Mucosa of stomach (tissue), 1 donor: ENCODE results near the gene TSTD1.
"Not testable (repeated sequence)": the region's sequence is repeated elsewhere in the genome, so short reads cannot be mapped to it uniquely, and the experiment has no call there.

Experiments
- H3K27me3 ChIP-seq: one replicate; pipeline ENCODE4 v1.7.0; 2013; ENCODE audit warnings: mild to moderate bottlenecking, low read length; ENCODE audit not compliant: control insufficient read depth, insufficient read depth
- H3K36me3 ChIP-seq: one replicate; pipeline ENCODE4 v1.7.0; 2013; ENCODE audit warnings: low read length; ENCODE audit not compliant: control insufficient read depth, insufficient read depth
- H3K4me1 ChIP-seq: one replicate; pipeline ENCODE4 v1.7.0; 2013; ENCODE audit warnings: mild to moderate bottlenecking, low read length; ENCODE audit not compliant: control insufficient read depth, insufficient read depth
- H3K4me3 ChIP-seq: one replicate; pipeline ENCODE4 v1.7.0; 2013; ENCODE audit warnings: low read length
- H3K9ac ChIP-seq: one replicate; pipeline ENCODE4 v1.7.0; 2013; ENCODE audit warnings: mild to moderate bottlenecking, low read length, moderate library complexity
- H3K9me3 ChIP-seq: one replicate; pipeline ENCODE4 v1.7.0; 2013; ENCODE audit warnings: mild to moderate bottlenecking, low read length, moderate library complexity; ENCODE audit not compliant: control insufficient read depth
- donor health status: Pancreatic carcinoma.

The TSTD1 gene

DNA sequence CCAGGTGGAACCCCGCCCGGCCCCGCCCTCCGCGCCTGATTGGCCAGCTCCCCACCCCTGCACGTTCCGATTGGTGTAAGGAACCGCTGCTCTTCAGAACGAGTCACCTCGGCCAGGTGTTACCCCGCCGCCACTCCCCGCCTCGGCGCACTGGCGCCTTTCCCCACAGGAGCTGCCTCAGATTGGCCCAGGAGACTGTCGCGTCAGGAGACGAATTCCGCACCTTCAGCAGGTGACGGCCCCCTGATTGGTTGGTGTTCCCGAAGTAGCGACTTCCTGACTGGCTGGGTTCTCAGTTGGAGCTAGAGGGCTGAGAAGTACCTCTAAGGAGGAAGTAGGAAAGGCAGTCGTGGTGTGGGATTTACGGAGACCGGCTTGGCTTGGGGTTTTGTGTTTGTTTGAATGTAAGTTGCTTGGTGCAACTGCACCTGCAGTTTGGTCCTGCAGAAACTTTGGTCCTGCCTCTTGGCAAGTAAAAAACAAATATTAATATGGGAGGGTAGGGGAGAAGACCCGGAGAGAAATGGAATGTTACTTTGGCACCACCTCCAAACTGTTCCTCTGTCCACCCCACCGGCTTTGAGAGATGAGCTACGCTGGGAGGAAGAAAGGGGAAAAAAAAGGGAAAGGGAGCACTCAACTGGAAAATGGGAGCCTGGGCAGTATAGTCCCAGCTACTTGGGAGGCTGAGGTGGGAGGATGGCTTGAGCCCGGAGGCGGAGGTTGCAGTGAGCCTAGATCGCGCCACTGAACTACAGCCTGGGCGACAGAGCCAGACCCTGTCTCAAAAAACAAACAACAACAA is 17.4 kb downstream of the TSTD1 start:
- no peaks in the 10 kb centered on the region for H3K27me3 ChIP-seq
- no peaks in the 10 kb centered on the region for H3K9me3 ChIP-seq
- H3K36me3 ChIP-seq = no peaks in the 10 kb centered on the region
- peak overlapping the region; percentile 97 for H3K4me3 ChIP-seq
- H3K4me1 ChIP-seq = peaks cover 26% of the 10 kb centered on the region
- H3K9ac ChIP-seq = peak overlapping the region; percentile 96

DNA sequence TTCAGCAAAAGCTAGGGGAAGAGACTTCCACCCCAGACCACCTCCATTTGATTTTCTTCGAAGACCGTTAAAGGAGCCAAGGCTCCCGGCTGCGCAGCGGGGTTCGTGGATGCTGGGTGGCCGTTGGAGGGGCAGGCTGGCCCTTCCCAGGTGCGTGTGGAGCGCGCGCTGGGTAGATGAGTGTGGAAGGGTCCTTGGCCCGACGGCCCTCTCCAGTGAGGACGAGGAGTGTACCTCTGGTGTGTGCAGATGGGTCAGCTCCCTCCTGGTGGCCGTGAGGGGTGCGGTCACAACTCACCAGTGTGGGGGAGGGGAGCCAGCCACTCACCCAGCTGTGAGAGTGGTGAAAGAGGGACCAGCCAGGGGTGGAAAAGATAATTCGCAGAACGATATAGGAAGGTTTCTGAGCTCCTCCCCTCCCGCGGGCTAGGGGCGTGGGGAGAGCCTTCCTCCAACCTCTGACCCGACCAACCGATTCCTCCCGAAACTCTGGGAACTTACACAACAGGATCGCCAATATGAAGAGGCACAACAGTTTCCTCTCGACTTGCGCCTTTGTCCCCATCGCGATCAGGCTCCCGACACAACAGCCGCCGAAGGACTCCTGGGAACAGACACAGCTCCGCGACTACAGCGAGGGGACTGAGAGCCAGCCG is 18.1 kb downstream of the TSTD1 start, which contains the start of gene F11R:
F11R (minus strand) TSS at position 644 of the 656 bp plus-strand sequence; CDS start at position 565, 79 bp downstream.
- H3K9ac ChIP-seq = peak within 1 kb of the TSS; percentile 96
- no peaks in the 10 kb centered on the region for H3K27me3 ChIP-seq
- no peaks in the 10 kb centered on the region for H3K9me3 ChIP-seq
- no peaks in the 10 kb centered on the region for H3K36me3 ChIP-seq
- peak within 1 kb of the TSS; percentile 97 for H3K4me3 ChIP-seq
- H3K4me1 ChIP-seq = peaks cover 26% of the 10 kb centered on the region

DNA sequence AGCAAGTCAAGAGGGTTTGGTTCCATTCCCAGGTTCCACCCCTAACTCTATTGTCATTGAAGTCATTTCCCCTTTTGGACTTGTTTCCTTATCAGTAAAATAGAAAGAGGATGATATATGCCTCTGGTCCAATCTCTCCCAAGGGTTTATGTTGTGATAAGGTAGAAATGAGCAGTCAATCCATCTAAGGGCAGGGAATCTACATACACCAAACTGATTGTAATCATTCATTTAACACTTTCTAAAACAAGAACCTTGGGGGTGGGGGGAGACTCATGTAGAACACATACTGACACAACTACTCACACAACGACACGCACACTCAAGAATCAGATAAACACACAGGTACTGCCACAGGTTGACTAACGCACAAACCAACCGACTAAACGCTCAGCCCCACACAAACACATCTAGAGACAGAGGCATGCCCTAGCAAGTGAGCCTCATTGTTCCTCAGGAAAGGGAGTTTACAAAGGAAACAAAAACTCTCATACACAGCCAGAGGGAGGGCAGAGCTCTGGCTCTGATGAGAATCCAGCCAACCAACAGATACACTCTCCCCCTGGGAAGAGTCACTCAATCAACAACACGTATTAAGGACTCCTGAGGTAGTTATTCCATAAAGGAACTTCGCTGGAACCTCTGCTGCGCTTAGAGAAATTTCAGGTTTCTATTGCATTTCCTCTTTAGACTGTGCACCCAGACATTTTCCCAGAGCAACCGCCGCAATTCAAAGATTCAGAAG is 18.8 kb downstream of the TSTD1 start:
- no peaks in the 10 kb centered on the region for H3K9me3 ChIP-seq
- peak overlapping the region; percentile 96 for H3K9ac ChIP-seq
- H3K4me1 ChIP-seq = peaks cover 26% of the 10 kb centered on the region
- no peaks in the 10 kb centered on the region for H3K36me3 ChIP-seq
- no peaks in the 10 kb centered on the region for H3K27me3 ChIP-seq
- H3K4me3 ChIP-seq = peak overlapping the region; percentile 97

DNA sequence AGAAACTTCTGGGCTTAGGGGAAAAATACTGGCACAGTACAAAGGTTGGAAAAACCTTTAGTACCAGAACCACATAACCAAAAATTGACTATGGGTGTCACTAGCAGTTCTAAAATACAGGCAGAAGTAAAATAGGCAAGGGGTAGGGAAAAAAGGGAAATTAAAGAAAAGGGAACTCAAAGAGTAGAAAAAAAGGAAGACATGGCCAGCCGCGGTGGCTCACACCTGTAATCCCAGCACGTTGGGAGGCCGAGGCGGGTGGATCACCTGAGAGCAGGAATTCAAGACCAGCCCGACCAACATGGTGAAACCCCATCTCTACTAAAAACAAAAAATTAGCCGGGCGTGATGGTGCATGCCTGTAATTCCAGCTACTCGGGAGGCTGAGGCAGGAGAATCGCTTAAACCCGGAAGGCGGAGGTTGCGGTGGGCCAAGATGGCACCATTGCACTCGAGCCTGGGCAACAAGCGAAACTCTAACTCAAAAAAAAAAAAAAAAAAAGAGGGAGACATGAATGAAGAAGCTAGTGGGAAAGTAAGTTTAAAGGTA is 19.6 kb downstream of the TSTD1 start:
- H3K36me3 ChIP-seq, H3K9me3 ChIP-seq, H3K27me3 ChIP-seq, H3K4me3 ChIP-seq: not testable (repeated sequence)
- Histone ChIP-seq H3K9ac (peak overlapping the region; percentile 18), H3K4me1 (peaks cover 32% of the 10 kb centered on the region)

DNA sequence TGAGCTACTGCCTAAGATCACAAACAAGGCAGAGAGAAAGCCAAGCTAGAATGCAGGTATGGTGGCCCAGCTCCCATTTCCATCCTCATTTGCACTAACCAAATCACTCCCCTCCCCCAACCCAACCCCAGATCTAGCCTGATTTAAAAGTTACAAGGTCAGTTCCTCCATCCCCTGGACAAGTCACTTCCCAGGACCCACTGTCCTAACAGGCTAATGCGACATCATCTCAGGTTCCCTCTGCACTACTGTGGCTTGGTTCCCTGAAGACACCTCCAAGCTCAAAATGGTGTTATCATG is 20.2 kb downstream of the TSTD1 start:
- Histone ChIP-seq H3K27me3 (no peaks in the 10 kb centered on the region), H3K9ac (peak overlapping the region; percentile 18), H3K4me1 (peaks cover 34% of the 10 kb centered on the region), H3K9me3 (no peaks in the 10 kb centered on the region), H3K36me3 (no peaks in the 10 kb centered on the region), H3K4me3 (no peak overlapping the region)

DNA sequence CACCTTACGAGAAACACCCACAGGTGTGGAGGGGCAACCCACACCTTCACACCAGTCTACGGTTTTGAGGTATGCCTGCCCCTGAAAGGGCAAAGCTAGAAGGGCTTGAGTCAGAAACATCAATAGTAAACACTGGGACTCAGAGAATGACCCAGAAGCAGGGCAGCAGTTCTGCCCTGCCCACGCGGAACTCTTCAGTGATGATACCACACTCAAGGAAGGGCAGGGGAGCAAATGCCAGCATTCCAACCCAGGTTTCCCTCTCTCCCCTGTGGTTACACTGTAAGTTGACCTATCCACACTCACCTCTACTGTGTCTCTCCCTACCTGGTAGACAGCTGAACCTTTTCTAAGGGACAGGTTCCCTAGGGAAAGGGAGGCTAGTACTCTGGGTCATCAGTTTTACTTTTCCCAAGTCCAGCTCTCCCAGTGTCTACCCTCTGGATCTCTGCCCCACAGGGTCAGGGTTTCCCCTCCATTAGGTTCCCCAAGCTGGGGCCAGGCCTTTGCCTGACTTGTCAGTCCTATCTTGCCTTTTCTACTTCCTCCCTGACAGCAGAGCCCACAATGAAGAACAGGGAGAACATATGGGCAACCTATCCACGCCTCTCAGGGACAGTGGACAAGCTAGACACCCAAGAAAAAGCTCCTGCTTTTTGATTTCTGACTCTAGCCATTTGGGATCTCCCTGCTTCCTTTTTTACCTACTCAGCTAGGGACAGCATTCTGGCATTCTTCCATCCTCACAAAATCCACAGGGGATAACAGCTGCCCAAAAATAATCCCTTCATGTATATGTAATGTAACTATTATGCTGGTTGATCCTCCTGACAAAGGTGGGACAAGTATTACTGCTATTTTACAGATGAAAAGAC is 20.8 kb downstream of the TSTD1 start:
- H3K9me3 ChIP-seq = no peaks in the 10 kb centered on the region
- H3K4me1 ChIP-seq = peaks cover 40% of the 10 kb centered on the region
- H3K27me3 ChIP-seq = no peaks in the 10 kb centered on the region
- H3K9ac ChIP-seq = peak overlapping the region; percentile 6
- H3K36me3 ChIP-seq = no peaks in the 10 kb centered on the region
- no peak overlapping the region for H3K4me3 ChIP-seq

DNA sequence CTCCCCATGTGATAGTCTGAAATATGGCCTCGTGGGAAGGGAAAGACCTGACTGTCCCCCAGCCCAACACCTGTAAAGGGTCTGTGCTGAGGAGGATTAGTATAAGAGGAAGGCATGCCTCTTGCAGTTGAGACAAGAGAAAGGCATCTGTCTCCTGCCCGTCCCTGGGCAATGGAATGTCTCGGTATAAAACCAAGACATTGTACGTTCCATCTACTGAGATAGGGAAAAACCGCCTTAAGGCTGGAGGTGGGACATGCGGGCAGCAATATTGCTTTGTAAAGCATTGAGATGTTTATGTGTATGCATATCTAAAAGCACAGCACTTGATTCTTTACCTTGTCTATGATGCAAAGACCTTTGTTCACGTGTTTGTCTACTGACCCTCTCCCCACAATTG is 21.6 kb downstream of the TSTD1 start:
- H3K4me1 ChIP-seq = peaks cover 39% of the 10 kb centered on the region
- not testable (repeated sequence) for H3K9me3 ChIP-seq, H3K36me3 ChIP-seq, H3K9ac ChIP-seq, H3K4me3 ChIP-seq, H3K27me3 ChIP-seq

DNA sequence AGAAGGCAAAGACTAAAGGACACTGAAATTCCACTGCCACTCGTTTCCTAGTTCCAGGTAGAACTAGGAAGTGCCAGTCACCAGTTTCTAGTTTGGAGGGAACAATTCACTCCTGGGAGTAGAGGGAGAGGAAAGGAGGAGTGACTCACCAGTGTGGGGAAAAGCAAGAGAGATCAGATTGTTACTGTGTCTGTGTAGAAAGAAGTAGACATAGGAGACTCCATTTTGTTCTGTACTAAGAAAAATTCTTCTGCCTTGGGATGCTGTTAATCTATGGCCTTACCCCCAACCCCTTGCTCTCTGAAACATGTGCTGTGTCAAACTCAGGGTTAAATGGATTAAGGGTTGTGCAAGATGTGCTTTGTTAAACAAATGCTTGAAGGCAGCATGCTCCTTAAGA is 22.1 kb downstream of the TSTD1 start:
- H3K9me3 ChIP-seq, H3K27me3 ChIP-seq, H3K4me3 ChIP-seq, H3K36me3 ChIP-seq, H3K9ac ChIP-seq: not testable (repeated sequence)
- peaks cover 39% of the 10 kb centered on the region for H3K4me1 ChIP-seq

DNA sequence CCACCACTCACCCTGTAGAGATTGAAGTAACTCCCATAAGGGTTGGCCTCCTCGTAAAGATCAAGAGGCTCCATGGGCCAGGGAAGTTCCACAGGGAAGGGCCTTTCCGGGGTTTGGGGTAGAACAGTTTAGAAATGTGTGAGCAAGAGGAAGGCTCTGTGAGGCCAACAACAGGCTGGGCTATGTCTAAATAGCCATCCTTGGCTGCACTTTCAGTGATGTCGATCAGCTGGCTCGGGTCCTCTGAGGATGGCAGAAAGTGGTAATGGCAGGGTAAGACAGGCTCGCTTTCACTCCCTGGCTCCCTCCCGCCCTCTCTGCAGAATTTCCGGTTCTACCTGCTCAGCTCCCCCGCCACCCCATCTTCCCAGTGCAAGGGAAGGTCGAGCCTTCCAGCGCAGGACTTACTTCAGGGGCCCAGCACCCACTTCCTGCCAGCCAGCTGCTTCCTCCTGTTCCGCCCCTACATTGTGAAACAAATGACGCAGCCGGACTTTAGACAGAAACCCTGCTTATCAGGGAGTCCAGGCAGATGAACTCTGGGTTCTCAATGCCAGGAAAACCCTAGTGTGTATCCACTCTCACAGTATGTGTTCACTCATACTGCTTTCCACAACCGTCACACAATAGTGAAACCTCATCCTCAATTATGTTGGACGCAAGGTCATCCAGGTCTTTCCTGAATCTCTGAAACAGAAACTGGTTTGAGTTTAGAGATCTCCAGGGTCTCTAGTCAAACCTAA is 25.1 kb downstream of the TSTD1 start:
- Histone ChIP-seq H3K9ac (peak overlapping the region; percentile 63), H3K4me3 (no peak overlapping the region), H3K9me3 (no peaks in the 10 kb centered on the region), H3K27me3 (no peaks in the 10 kb centered on the region), H3K4me1 (peaks cover 43% of the 10 kb centered on the region), H3K36me3 (no peaks in the 10 kb centered on the region)

DNA sequence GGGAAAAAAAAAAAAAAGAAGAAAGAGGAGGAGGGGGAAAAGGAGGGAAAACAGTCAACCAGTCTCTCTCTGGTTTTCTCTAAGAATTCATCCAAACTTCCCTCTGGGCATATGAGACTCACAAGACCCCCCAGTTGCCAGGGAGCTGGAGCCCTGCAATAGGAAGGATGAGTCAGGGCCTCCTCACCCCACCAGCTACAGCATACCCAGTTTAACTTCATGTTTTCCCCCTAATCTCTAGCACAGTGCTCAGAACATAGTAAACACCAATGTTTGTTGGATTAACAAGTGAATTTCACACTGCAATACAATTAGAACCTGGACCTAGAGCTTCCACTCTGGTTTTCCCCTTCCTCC is 25.7 kb downstream of the TSTD1 start:
- Histone ChIP-seq H3K27me3 (no peaks in the 10 kb centered on the region), H3K9me3 (no peaks in the 10 kb centered on the region), H3K9ac (peak overlapping the region; percentile 63), H3K4me1 (peaks cover 37% of the 10 kb centered on the region), H3K36me3 (no peaks in the 10 kb centered on the region), H3K4me3 (no peak overlapping the region)

DNA sequence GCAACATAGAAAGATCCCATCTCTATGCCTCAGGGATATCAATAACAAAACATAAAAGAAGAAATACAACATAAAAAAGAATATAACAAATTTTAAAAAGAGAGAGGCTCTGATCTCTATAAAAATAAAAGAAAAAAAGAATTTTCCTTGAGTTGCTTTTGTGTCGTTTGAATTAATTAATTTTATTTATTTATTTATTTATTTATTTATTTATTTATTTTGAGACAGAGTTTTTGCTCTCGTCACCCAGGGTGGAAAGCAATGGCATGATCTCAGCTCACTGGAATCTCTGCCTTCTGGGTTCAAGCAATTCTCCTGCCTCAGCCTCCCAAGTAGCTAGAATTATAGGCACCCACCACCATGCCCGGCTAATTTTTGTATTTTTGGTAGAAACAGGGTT is 26.3 kb downstream of the TSTD1 start:
- Histone ChIP-seq H3K9ac (peak overlapping the region; percentile 63), H3K36me3 (no peaks in the 10 kb centered on the region), H3K4me3 (no peak overlapping the region), H3K9me3 (no peaks in the 10 kb centered on the region), H3K4me1 (peaks cover 30% of the 10 kb centered on the region), H3K27me3 (no peaks in the 10 kb centered on the region)
